HepG2 (cell line): ENCODE measurements around the gene ACSS3. TPM values are rescaled to one million over a fixed set of nuclear protein-coding genes. Genes with fewer than 3 reads are reported as not detected.
A peak's percentile ranks its signal among the peaks of the same experiment; 100 is the strongest.

Experiments used
- AKAP8 ChIP-seq: sonication (generic); formaldehyde crosslinking; IDR thresholded peaks from 2 replicates; pipeline ENCODE4 v1.5.1; 2020; ENCODE audit warnings: mild to moderate bottlenecking, missing genetic modification reagents
- ATF1 ChIP-seq: IDR thresholded peaks from 2 replicates; pipeline ENCODE4 v1.6.1; 2016; ENCODE audit warnings: mild to moderate bottlenecking, control low read depth
- CREBL2 ChIP-seq: sonication (generic); formaldehyde crosslinking; IDR thresholded peaks from 2 replicates; pipeline ENCODE4 v1.8.1; 2023; ENCODE audit warnings: missing genetic modification reagents, mild to moderate bottlenecking, borderline replicate concordance
- CSRNP1 ChIP-seq: sonication (generic); formaldehyde crosslinking; IDR thresholded peaks from 2 replicates; pipeline ENCODE4 v1.8.1; 2023; ENCODE audit warnings: mild to moderate bottlenecking, missing genetic modification reagents
- FOXJ3 ChIP-seq: sonication (generic); formaldehyde crosslinking; IDR thresholded peaks from 2 replicates; pipeline ENCODE4 v1.4.0; 2020; ENCODE audit warnings: missing genetic modification reagents, mild to moderate bottlenecking, borderline replicate concordance
- JARID2 ChIP-seq: sonication (generic); formaldehyde crosslinking; IDR thresholded peaks from 2 replicates; pipeline ENCODE4 v1.8.1; 2023; ENCODE audit warnings: missing genetic modification reagents, inconsistent platforms; ENCODE audit not compliant: insufficient replicate concordance
- KLF16 ChIP-seq, 2 experiments: sonication (generic) in 1 of 2; formaldehyde crosslinking in 1 of 2; IDR thresholded peaks; 2 replicates each; pipeline versions ENCODE4 v1.6.1 to v1.8.0; 2016 to 2023; ENCODE audit warnings: missing genetic modification reagents in 2 of 2, missing compliant biosample characterization in 1 of 2
- NFE2 ChIP-seq: sonication (generic); formaldehyde crosslinking; IDR thresholded peaks from 2 replicates; pipeline ENCODE4 v1.4.0; 2020; ENCODE audit warnings: missing genetic modification reagents
- RAD21 ChIP-seq: fragments of 450-650 bp; formaldehyde crosslinking; IDR thresholded peaks from 2 replicates; pipeline ENCODE4 v1.5.0; 2020; ENCODE audit warnings: mild to moderate bottlenecking
- RCOR2 ChIP-seq: IDR thresholded peaks from 2 replicates; pipeline ENCODE4 v1.6.1; 2016; ENCODE audit warnings: missing biosample characterization, missing genetic modification reagents
- XRCC5 ChIP-seq: fragments of 200-400 bp; formaldehyde crosslinking; optimal IDR thresholded peaks from 2 replicates; pipeline ENCODE3; 2017; ENCODE audit warnings: mild to moderate bottlenecking, low read length
- ZBTB42 ChIP-seq: sonication (generic); formaldehyde crosslinking; IDR thresholded peaks from 2 replicates; pipeline ENCODE4 v1.5.0; 2020; ENCODE audit warnings: mild to moderate bottlenecking, missing genetic modification reagents
- ZNF10 ChIP-seq: sonication (generic); formaldehyde crosslinking; IDR thresholded peaks from 2 replicates; pipeline ENCODE4 v1.4.0; 2020; ENCODE audit warnings: mild to moderate bottlenecking, low read depth, missing genetic modification reagents, borderline replicate concordance
- ZNF296 ChIP-seq: sonication (generic); formaldehyde crosslinking; conservative IDR thresholded peaks from 2 replicates; pipeline ENCODE4 v1.5.0; 2020; ENCODE audit warnings: mild to moderate bottlenecking, missing genetic modification reagents
- ZNF34 ChIP-seq: sonication (generic); formaldehyde crosslinking; IDR thresholded peaks from 2 replicates; pipeline ENCODE4 v1.4.0; 2020; ENCODE audit warnings: mild to moderate bottlenecking, missing genetic modification reagents, borderline replicate concordance
- ZNF383 ChIP-seq: sonication (generic); formaldehyde crosslinking; IDR thresholded peaks from 2 replicates; pipeline ENCODE4 v1.4.0; 2020; ENCODE audit warnings: missing genetic modification reagents, mild to moderate bottlenecking, borderline replicate concordance
- ZNF564 ChIP-seq: sonication (generic); formaldehyde crosslinking; IDR thresholded peaks from 2 replicates; pipeline ENCODE4 v1.8.1; 2023; ENCODE audit warnings: mild to moderate bottlenecking, missing genetic modification reagents
- ZNF703 ChIP-seq: sonication (generic); formaldehyde crosslinking; IDR thresholded peaks from 2 replicates; pipeline ENCODE4 v1.5.1; 2020; ENCODE audit warnings: missing genetic modification reagents, mild to moderate bottlenecking, moderate library complexity, borderline replicate concordance
- ZNF747 ChIP-seq: sonication (generic); formaldehyde crosslinking; IDR thresholded peaks from 2 replicates; pipeline ENCODE4 v1.8.1; 2023; ENCODE audit warnings: missing genetic modification reagents, mild to moderate bottlenecking, borderline replicate concordance
- ZNF777 ChIP-seq: sonication (generic); formaldehyde crosslinking; IDR thresholded peaks from 2 replicates; pipeline ENCODE4 v1.4.0; 2020; ENCODE audit warnings: missing genetic modification reagents
- ZNF816 ChIP-seq: sonication (generic); formaldehyde crosslinking; IDR thresholded peaks from 2 replicates; pipeline ENCODE4 v1.8.0; 2022; ENCODE audit warnings: missing genetic modification reagents, mild to moderate bottlenecking, borderline replicate concordance
- polyA plus RNA-seq, 8 experiments: library from polyadenylated mRNA; depleted of rRNA in 3 of 8; stranded (reverse) in 7 of 8; unstranded in 1 of 8; fragments of >200 nt; fragmentation: Illumina TruSeq in 4 of 8; extraction: Trizol in 4 of 8; gene quantifications; 2 replicates each; pipeline versions ENCODE4 v1.2.1 to v1.2.3, GENCODE V29; 2011 to 2016; ENCODE audit warnings: low read depth in 4 of 8, missing spikeins in 1 of 8, mixed read lengths in 1 of 8; ENCODE audit not compliant: insufficient read depth in 1 of 8
- total RNA-seq, 5 experiments: library from RNA; depleted of rRNA; stranded (reverse); fragments of >200 nt; fragmentation: Illumina TruSeq; extraction: Trizol; gene quantifications; 2 replicates each; pipeline ENCODE4 v1.2.3, GENCODE V29; 2016; ENCODE audit warnings: low read depth in 1 of 5
- TF ChIP-seq, protein P1 (sequence below): sonication (generic); formaldehyde crosslinking; IDR thresholded peaks from 2 replicates; pipeline ENCODE4 v1.4.0; 2020; ENCODE audit warnings: missing genetic modification reagents
- TF ChIP-seq, protein P2 (sequence below): IDR thresholded peaks from 2 replicates; pipeline ENCODE4 v1.6.1; 2016; ENCODE audit warnings: mild to moderate bottlenecking, missing biosample characterization, missing genetic modification reagents
- TF ChIP-seq, protein P3 (sequence below): sonication (generic); formaldehyde crosslinking; IDR thresholded peaks from 2 replicates; pipeline ENCODE4 v1.4.0; 2020; ENCODE audit warnings: mild to moderate bottlenecking, missing genetic modification reagents

The ACSS3 gene
- total and polyA plus RNA-seq, 2 of the 13 experiments (the other 11 are each of a cell fraction or from before 2014, with no cell fraction given): 79.5 to 86.3 TPM

DNA sequence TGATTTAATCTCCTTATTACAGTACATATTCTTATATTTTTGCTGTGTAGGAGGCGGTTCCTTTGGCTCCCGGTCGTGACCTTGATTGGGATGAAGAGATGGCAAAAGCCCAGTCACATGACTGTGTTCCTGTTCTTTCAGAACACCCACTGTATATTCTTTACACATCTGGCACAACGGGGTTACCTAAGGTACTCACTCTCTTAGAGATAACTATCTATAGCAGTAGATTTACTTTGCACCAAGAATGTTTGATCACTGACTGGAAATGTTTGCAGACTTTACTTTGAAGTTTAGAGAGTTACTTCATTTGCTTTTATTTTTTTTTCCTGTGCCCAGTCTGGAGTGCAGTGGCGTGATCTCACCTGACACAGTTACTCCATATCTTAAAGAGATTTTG, 65.2 kb downstream of the ACSS3 start (continued):
- TF ChIP-seq, protein P1, sequence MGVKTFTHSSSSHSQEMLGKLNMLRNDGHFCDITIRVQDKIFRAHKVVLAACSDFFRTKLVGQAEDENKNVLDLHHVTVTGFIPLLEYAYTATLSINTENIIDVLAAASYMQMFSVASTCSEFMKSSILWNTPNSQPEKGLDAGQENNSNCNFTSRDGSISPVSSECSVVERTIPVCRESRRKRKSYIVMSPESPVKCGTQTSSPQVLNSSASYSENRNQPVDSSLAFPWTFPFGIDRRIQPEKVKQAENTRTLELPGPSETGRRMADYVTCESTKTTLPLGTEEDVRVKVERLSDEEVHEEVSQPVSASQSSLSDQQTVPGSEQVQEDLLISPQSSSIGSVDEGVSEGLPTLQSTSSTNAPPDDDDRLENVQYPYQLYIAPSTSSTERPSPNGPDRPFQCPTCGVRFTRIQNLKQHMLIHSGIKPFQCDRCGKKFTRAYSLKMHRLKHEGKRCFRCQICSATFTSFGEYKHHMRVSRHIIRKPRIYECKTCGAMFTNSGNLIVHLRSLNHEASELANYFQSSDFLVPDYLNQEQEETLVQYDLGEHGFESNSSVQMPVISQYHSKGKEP (CRISPR knock-in tag): no peak
- TF ChIP-seq ZBTB42 (peak; percentile 98), ZNF703 (no peak), ZNF777 (CRISPR knock-in tag) (no peak), ZNF383 (CRISPR knock-in tag) (no peak), RCOR2 (CRISPR knock-in tag) (peak; percentile 97), ZNF296 (no peak), ATF1 (CRISPR knock-in tag) (peak; percentile 61; the same call in 1 of the 2 replicates), ZNF564 (0 out of 2 replicates have a peak, but pooled peaks have one; percentile 49), ZNF10 (no peak), CSRNP1 (no peak), CREBL2 (CRISPR knock-in tag) (no peak), JARID2 (CRISPR knock-in tag) (no peak), RAD21 (CRISPR knock-in tag) (no peak), XRCC5 (no peak), ZNF747 (CRISPR knock-in tag) (peak; percentile 31; the same call in 1 of the 2 replicates), ZNF34 (CRISPR knock-in tag) (no peak), NFE2 (CRISPR knock-in tag) (no peak), AKAP8 (CRISPR knock-in tag) (0 out of 2 replicates have a peak, but pooled peaks have one; percentile 36), FOXJ3 (peak; percentile 98), KLF16 (CRISPR knock-in tag; IDR thresholded peaks at IDR 0.05) (peak in 1 of 2 experiments; percentile 93; a peak in 2 of 4 replicates), ZNF816 (peak; percentile 47; the same call in 1 of the 2 replicates)
- TF ChIP-seq, protein P2, sequence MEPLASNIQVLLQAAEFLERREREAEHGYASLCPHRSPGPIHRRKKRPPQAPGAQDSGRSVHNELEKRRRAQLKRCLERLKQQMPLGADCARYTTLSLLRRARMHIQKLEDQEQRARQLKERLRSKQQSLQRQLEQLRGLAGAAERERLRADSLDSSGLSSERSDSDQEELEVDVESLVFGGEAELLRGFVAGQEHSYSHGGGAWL (CRISPR knock-in tag): no peak
- TF ChIP-seq, protein P3, sequence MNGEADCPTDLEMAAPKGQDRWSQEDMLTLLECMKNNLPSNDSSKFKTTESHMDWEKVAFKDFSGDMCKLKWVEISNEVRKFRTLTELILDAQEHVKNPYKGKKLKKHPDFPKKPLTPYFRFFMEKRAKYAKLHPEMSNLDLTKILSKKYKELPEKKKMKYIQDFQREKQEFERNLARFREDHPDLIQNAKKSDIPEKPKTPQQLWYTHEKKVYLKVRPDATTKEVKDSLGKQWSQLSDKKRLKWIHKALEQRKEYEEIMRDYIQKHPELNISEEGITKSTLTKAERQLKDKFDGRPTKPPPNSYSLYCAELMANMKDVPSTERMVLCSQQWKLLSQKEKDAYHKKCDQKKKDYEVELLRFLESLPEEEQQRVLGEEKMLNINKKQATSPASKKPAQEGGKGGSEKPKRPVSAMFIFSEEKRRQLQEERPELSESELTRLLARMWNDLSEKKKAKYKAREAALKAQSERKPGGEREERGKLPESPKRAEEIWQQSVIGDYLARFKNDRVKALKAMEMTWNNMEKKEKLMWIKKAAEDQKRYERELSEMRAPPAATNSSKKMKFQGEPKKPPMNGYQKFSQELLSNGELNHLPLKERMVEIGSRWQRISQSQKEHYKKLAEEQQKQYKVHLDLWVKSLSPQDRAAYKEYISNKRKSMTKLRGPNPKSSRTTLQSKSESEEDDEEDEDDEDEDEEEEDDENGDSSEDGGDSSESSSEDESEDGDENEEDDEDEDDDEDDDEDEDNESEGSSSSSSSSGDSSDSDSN (CRISPR knock-in tag): no peak
